GM19193 (cell line): ENCODE results near the gene AFF4.

Experiments used
- POLR2A ChIP-seq: IDR thresholded peaks from 4 replicates; pipeline ENCODE4 v1.6.1; 2011; ENCODE audit not compliant: insufficient read depth, insufficient read length; ENCODE audit errors: extremely low read depth

The AFF4 gene

DNA sequence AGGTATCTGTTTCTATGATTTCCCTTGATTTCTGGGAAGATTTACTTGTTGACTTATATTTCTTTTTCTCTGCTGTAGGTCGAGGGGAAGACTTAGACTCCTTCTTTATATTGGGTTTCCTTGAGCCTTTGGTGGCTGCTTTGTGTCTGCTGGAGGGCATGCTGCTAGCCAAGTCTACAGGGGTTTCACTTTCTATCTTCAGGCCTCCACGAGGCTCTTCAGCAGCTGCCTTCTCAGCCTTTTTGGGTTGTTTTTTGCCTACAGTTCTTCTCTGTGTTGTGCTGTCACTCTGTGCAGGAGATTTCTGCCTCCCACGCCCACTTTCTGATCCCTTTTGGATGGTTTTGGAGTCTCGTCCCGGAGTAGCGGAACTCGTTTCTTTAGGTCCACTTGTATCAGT, 66.7 kb downstream of the AFF4 start:
- TF ChIP-seq POLR2A, result no peak

DNA sequence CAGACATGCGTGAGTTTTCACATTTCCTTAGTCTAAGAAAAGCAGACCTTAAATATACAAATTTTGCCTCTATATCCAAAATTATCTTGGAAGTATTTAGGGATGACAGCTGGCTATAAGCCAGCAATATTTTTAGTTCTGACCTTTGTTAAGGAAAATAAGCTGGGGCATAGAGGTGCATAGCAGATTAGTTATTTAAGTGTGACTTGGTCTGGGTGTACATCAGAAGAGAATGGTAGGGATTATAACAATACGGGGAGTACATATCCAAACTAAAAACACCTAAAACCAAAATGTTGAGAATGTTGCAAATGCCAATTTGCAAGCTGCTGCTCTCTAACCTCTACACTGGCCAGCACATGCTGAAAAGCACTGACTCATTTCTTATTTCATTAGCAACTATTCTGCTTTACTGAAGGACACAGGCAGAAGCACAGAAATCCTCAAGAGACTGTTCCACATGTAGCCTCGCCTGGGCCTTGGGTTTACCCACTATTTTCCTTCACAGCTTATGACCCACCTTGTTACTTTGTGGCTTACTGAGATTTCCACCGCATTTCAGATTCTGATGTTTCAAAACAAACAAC, 67.6 kb downstream of the AFF4 start:
- TF ChIP-seq POLR2A, result no peak

DNA sequence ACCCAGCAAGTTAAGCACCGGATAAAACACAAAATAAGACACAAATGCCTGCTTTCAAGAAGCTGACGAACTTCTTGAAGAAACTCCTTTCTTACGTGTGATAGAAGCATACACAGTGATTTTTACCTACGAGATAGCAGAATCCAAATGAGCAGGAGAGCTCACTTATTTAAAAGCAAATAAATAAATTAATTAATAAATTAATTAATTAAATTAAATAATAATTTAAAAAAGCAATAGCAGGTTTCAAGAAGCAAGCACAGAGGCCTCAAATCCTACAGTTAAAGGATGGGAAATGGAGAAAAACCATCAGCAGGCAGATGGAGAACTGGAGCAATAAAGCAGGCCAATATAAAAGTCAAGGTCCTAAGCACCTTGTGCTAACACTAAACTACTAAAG, 72.6 kb downstream of the AFF4 start:
- TF ChIP-seq POLR2A, result no peak

DNA sequence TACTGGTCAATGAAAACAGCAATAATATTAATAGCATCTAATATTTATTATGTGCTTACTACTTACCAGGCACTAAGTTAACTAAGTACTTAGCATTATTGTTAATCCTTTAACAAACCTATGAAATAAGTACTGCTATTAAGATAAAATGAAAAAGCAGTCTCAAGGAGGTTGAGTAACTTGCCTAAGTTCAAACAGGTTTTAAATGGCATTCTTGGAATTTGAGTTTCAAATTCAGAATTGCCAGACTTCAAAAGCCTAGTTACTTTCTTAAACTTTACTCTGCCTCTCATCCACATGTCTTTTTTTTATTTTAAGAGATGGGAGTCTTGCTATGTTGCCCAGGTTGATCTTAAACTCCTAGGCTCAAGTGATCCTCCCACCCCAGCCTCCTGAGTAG, 73.9 kb downstream of the AFF4 start:
- no peak for TF ChIP-seq POLR2A

DNA sequence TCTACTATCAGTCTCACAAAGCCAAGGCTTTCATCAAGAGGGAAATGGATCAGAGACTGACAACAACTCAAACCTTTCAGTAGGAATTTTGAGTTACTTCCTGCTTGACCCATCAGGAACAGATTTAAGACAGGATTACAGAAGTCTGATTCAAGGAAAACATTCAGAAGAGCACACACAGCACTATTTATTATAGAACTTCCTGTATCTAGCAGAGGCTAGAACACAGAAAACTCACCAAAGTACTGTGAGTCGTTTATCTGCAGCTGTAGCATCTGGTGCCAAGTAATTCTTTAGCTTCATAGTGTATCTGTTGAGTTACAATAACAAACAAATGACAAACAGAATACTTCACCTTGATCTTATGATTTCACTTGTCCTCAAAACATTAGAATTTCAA, 76.2 kb downstream of the AFF4 start:
- no peak for TF ChIP-seq POLR2A

DNA sequence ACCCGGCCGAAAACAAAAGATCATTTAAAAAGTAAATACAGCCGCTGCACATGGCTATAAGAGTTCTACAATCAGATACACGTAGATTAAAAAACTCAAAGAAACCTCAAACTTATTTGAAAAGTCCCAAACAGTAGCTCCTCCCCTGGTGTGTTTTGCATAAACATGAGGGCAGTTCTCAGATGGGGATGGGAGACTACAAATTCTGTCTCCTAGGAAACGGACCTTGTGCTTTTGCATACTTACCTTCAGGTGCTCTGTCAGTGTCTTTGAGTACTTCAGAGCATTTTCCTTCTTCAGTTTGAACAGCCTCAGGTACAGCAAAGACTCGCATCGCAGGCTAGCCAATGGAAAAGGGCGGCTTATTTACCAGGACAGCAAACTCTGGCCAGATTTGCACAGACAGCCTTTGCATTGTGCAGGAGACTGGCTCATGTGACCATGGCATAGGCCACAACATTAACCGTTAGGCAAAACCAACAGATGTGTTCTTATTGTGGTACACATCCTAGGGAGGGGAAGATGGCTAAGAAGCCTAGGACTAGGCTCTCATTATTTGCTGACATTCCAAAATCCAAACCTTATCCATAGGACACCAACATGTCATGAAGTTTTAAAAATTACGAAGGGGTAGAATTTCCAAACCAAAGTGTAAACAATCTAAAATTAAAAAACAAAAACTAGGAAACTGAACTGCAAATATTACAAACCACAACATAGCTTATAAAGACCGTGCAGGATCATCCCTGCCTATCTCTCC, 77.2 kb downstream of the AFF4 start:
- no peak for TF ChIP-seq POLR2A

DNA sequence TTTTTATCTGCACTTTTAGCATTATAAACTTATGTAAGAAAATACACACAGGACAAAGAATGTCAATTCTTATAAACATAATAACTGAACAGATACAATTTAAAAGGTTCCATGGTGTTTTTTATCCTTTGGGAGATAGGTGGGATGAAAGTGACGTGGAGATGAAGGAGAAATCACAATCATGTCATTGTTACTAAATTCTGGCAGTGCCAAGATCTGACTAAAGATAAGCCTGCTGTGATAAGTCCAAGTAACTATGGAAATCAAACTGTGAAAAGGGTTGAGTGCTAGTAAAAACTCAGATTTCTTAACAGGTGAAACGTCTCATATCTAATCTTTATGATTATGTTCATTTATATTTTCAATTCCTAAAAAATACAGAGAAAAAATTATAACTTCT, 78.9 kb downstream of the AFF4 start:
- no peak for TF ChIP-seq POLR2A

DNA sequence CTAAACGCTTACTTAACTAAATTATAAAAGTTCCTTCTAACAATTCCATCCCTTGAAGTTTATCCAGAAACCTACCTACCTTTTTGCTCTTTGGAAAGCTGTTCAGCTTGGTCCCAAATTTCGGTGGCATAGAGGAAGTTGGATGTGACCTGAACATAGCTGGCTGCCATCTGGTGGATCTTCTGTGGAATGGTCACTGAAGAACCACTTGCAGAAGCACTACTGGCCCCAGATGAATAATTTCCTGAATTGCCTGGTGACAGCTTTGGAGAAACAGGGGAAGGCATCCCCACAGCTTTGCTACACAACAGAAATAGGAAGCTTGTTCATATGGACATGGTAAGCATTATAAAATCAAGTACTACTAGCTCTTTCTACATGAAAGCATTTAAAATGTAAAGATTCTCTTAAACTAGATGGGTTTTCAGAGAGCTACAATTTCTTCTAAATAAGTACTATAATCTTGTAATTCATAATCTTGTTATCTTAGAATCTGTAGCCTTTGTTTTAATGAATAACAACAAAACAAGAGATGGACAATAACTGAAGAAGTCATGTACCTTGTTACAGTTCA, 80.1 kb downstream of the AFF4 start:
- TF ChIP-seq POLR2A, result no peak

DNA sequence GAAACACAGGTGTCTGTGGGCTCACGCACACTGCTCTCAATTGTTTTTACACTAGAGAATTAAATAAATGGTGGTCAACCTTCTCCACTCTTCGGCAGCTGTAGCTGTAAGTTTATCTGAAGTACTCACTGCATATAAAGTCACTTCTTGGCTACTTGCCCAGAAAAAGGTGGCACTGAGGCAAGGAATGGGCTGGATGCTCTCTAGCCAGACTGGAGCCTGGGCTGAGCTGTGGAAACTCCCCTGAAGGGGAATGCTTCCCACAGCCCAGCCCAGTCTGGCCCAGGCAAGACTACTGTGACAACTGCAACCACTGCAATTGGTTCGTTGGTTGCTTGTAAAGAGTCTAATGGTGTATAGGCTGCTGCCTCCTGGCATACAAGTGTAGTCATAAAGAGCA, 85.5 kb downstream of the AFF4 start:
- no peak for TF ChIP-seq POLR2A

DNA sequence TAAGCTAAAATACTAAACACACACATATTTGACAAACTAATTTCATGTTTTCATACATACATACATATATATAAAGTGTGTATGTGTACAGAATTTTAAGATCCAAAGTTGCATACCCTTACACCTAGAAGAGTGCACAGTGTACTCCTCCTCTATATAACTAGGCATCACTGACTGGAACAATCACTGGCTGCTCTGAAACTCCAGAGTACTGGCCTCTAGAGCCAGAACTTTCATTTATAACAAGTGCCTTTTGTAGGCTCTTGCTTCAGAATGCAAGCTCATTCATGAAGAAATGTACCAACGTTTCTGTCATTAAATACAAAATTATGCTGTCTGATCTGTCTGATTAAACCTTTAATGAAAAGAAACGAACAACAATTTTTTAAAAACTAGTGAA, 86.0 kb downstream of the AFF4 start:
- no peak for TF ChIP-seq POLR2A

DNA sequence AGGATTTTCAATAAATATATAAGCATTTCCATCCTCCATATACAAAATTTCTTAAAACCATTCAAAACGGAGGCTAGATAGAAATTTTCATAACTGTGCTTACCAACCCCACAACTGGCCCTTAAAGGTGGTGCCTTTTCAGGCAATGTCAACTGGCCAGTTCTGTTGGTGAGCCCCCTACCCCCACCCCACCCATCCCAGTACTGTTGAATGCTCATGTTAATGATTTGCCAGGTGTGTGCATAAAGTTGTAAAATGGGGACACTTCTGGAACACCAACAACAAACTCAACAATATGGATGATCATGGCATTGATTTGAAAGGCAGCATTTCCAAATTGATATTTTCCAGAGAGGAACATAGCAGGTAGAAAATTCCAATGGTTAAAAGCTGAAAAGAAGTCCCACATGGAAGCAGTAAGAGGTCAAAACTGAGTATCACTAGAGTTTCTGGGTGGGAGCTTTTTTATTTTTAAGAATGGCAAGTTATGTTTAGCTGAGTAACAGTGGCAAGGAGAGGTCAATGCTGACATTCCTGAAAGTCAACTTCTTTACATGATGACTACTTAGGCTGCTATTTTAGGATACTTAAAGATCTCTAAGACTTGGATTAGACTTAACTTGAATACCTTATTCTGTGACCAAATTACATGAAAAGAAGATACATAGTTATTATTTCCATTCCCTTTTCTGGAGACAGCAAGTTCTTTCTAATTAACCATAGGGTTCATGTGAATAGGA, 87.2 kb downstream of the AFF4 start:
- no peak for TF ChIP-seq POLR2A

DNA sequence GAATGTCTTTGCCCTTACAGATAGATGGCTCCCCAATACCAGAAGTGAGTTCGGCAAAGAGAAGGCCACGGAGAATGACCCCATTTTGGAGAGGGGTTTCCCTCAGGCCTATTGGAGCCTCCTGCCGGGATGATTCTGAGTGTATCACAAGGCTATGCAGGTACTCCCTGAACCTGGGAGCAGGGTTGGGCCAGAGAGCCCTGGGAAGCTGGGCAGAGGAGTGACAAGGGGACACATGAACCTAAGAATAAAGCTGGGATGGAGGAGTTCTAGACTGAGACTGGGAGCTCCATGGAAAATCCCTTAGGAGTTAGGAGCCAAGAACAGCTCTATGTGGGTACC, 89.5 kb downstream of the AFF4 start:
- TF ChIP-seq POLR2A, result no peak

DNA sequence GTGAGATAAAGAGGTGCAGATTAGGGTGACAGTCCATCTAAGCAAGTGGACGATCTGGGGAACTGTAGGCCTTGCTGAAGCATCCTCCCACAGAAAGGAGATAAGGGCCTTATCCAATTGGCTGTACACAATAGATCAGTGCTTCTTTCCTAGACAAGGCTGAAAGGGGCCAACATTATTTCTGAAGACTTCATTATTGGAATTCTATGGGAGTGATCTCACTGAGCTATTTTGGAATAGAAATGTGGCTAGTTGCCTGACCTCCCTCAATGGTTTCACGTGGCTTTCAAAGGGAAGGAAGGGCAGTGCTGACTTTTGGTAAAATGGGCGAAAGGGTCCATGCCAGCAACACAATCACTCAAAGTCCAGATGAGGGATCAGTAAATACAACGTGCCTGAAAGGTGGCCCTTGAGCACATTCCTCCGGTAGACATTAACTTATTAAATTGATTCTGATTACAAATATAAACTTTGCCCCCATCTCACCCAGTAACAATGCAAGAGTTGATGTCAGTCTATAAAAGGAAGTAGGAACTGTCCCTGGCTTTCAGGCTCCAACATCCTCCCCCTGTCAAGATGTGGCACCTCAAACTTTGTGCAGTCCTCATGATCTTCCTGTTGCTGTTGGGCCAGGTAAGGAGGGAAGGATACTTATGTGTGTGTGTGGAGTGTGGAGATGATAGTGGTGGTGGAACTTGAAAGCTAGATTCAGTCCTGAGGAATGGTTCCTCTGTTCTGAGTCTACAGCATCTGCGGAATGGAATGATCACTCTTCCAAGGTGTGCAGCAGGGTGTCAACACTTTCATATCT, 90.1 kb downstream of the AFF4 start, which contains the start of gene LEAP2:
TSS of gene LEAP2 (plus strand) at position 550 of the 811 bp plus-strand sequence. CDS start at position 577, 27 bp downstream.
- TF ChIP-seq POLR2A, result no peak

DNA sequence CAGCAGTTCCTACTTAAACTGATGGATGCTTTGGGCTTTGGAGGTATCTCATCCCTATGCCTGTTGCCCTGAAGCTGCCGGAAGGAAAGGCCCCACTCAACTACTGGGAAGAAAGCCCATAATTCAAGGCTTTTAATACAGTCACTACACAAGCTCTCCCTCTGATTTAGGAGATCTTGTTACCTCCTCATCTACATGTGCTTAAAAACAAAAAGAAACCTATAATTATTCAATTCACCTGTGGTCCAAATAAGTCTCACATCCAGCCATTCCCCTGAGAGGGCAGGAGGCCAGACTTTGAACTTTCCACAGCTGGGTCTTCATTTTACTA, 90.7 kb downstream of the AFF4 start:
- no peak for TF ChIP-seq POLR2A
